Neuronal stem cell (in vitro differentiated cells): ENCODE results near the gene FAF1. TPM values are rescaled to one million over a fixed set of nuclear protein-coding genes. Genes with fewer than 3 reads are reported as not detected.
"Not testable (repeated sequence)": the region's sequence is repeated elsewhere in the genome, so short reads cannot be mapped to it uniquely, and the experiment has no call there.

Experiments used
- DNase-seq: peaks from one replicate; pipeline ENCODE4 v3.0.0-alpha.2; 2013; ENCODE audit warnings: low spot score
- H2AFZ ChIP-seq: one replicate; pipeline ENCODE4 v1.6.1; 2013; ENCODE audit warnings: mild to moderate bottlenecking, low read length, inconsistent platforms
- H2AK5ac ChIP-seq: 2 replicates; pipeline ENCODE4 v1.6.1; 2013; ENCODE audit warnings: low read depth, mild to moderate bottlenecking, inconsistent platforms, low read length, moderate library complexity, mixed read lengths
- H2BK120ac ChIP-seq: 2 replicates; pipeline ENCODE4 v1.6.1; 2013; ENCODE audit warnings: low read depth, mild to moderate bottlenecking, inconsistent platforms, low read length, moderate library complexity, mixed read lengths
- H2BK12ac ChIP-seq: one replicate; pipeline ENCODE4 v1.6.1; 2013; ENCODE audit warnings: low read length, inconsistent platforms
- H2BK15ac ChIP-seq: 2 replicates; pipeline ENCODE4 v1.6.1; 2013; ENCODE audit warnings: mild to moderate bottlenecking, low read length, inconsistent platforms, mixed read lengths
- H2BK5ac ChIP-seq: one replicate; pipeline ENCODE4 v1.6.1; 2013; ENCODE audit warnings: inconsistent platforms, mild to moderate bottlenecking, low read length, moderate library complexity
- H3K14ac ChIP-seq: one replicate; pipeline ENCODE4 v1.6.1; 2013; ENCODE audit warnings: low read length, inconsistent platforms
- H3K18ac ChIP-seq: 2 replicates; pipeline ENCODE4 v1.6.1; 2013; ENCODE audit warnings: low read length, inconsistent platforms
- H3K23ac ChIP-seq: 2 replicates; pipeline ENCODE4 v1.6.1; 2013; ENCODE audit warnings: low read depth, mild to moderate bottlenecking, mixed read lengths, low read length, inconsistent platforms; ENCODE audit not compliant: poor library complexity
- H3K27ac ChIP-seq: replicated peaks from 3 replicates; pipeline ENCODE4 v1.5.1; 2013; ENCODE audit warnings: low read length, inconsistent platforms
- H3K27me3 ChIP-seq, 3 experiments: 2 replicates each; pipeline ENCODE4 v1.6.1; 2013; ENCODE audit warnings: low read length in 3 of 3, mild to moderate bottlenecking in 2 of 3, inconsistent platforms in 1 of 3, low read depth in 1 of 3, mixed read lengths in 1 of 3, moderate library complexity in 1 of 3; ENCODE audit not compliant: control insufficient read depth in 3 of 3, insufficient read depth in 3 of 3
- H3K36me3 ChIP-seq, 2 donors: replicated peaks in 1 of 2; 2 replicates each; pipeline ENCODE4 v1.6.1; 2013; ENCODE audit warnings: low read length in 2 of 2; ENCODE audit not compliant: control insufficient read depth in 2 of 2, insufficient read depth in 2 of 2
- H3K4ac ChIP-seq: 2 replicates; pipeline ENCODE4 v1.6.1; 2013; ENCODE audit warnings: inconsistent platforms, mild to moderate bottlenecking, low read length, moderate library complexity
- H3K4me1 ChIP-seq, 2 donors: 1 replicate in 1 of 2; 2 replicates in 1 of 2; pipeline ENCODE4 v1.6.1; 2013; ENCODE audit warnings: low read length in 2 of 2, low read depth in 1 of 2; ENCODE audit not compliant: control insufficient read depth in 2 of 2, insufficient read depth in 1 of 2
- H3K4me2 ChIP-seq: one replicate; pipeline ENCODE4 v1.6.1; 2013; ENCODE audit warnings: mild to moderate bottlenecking, low read length, inconsistent platforms; ENCODE audit not compliant: insufficient read depth, poor library complexity, severe bottlenecking
- H3K4me3 ChIP-seq, 2 donors: 2 replicates each; pipeline ENCODE4 v1.5.1; 2013; ENCODE audit warnings: low read length in 2 of 2, mild to moderate bottlenecking in 2 of 2, inconsistent platforms in 1 of 2, moderate library complexity in 1 of 2
- H3K79me1 ChIP-seq: one replicate; pipeline ENCODE4 v1.6.1; 2013; ENCODE audit warnings: low read depth, mild to moderate bottlenecking, inconsistent platforms, low read length, moderate library complexity
- H3K9ac ChIP-seq: one replicate; pipeline ENCODE4 v1.6.1; 2013; ENCODE audit warnings: mild to moderate bottlenecking, low read depth, low read length, inconsistent platforms; ENCODE audit not compliant: poor library complexity
- H3K9me3 ChIP-seq, 2 donors: replicated peaks in 1 of 2; 2 replicates each; pipeline versions ENCODE3 to v1.6.1; 2013; ENCODE audit warnings: low read length in 2 of 2, mild to moderate bottlenecking in 2 of 2, inconsistent platforms in 1 of 2, low read depth in 1 of 2, mixed read lengths in 1 of 2, moderate library complexity in 1 of 2; ENCODE audit not compliant: control insufficient read depth in 2 of 2, insufficient read depth in 1 of 2
- H4K8ac ChIP-seq: one replicate; pipeline ENCODE4 v1.6.1; 2013; ENCODE audit warnings: low read depth, mild to moderate bottlenecking, inconsistent platforms, low read length, moderate library complexity
- H4K91ac ChIP-seq: one replicate; pipeline ENCODE4 v1.6.1; 2013; ENCODE audit warnings: low read length, low read depth, mild to moderate bottlenecking, inconsistent platforms; ENCODE audit not compliant: poor library complexity
- WGBS, 2 donors: extraction: QIAGEN DNeasy Blood & Tissue Kit; methylation state at CpG; one replicate each; pipeline ENCODE4 v1.1.7; 2013; ENCODE audit warnings: missing lambda C conversion rate in 2 of 2, mixed read lengths in 1 of 2; ENCODE audit not compliant: insufficient read length in 2 of 2, insufficient replicate concordance in 1 of 2; ENCODE audit errors: extremely low coverage in 2 of 2; 5-methylcytosine and 5-hydroxymethylcytosine counted together
- polyA plus RNA-seq, 2 experiments: library from polyadenylated mRNA; stranded (reverse); fragments of 200-250 nt; gene quantifications; one replicate each; pipeline ENCODE4 v1.2.3, GENCODE V29; 2013

Gene FAF1
- polyA plus RNA-seq (2013, experiment 1 of 2) = 27.8 TPM
- polyA plus RNA-seq (2013, experiment 2 of 2) = 28.1 TPM

DNA sequence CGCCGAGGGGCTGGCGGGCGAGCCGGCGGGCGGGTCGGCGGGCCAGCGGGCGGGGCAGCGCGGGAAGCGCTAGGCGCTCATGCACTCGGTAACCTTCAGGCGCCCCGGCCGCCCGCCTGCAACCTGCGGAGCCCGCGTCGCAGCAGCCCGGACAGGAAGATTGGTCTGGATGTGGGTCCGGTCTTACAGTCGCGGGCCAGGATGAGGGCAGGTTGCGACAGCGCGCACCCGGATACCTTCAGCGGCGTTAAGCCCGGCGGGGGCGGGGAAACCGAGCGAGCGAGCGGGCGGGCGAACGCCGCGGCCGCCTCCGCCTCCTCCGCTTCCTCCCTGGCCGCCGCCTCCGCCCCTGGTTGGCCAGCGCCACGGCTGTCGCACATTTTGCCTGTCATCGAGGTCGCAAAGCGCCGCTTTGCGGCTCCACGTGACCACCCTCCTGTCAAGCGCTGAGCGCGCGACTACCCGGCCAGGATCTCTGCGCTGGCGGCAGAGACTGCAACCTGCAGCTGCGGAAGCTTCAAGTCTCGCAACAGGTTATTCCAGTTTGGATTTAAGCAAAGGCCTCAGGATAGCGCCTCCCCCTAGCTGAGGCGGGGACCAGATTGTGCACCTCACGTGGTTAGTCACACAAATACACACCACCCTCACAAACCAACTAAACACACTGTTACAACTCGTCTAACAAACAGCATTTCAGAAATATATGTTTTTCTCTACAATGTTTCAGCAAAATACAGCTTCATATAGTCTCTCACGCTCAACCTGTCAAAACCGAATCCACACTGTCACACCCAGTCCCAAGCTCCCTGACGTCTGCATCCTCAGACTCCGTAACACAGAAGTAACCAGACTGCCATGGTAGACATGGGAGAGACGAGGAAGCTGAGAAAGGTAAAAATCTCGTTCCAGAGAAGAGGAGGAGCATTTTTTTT is at the start of gene FAF1:
TSS of gene FAF1 (minus strand) at position 355 of the 932 bp plus-strand sequence. CDS start 456 bp downstream, outside the sequence.
- peak within 1 kb of the TSS; percentile 94 for H3K27ac ChIP-seq
- H3K4me1 ChIP-seq = no peaks in the 10 kb centered on the region
- no peaks in the 10 kb centered on the region for H3K79me1 ChIP-seq
- no peak within 1 kb of the TSS for H2AK5ac ChIP-seq
- peak within 1 kb of the TSS; percentile 14 for H3K23ac ChIP-seq
- H3K27me3 ChIP-seq = peaks cover 0 to 8% (median 0%) of the 10 kb centered on the region in 3 experiments
- H2BK12ac ChIP-seq = no peak within 1 kb of the TSS
- H2BK5ac ChIP-seq = no peak within 1 kb of the TSS
- no peak within 1 kb of the TSS for H2BK120ac ChIP-seq
- peak; percentile 96 for DNase-seq
- H3K4me2 ChIP-seq = peak within 1 kb of the TSS; percentile 77
- H3K14ac ChIP-seq = no peak within 1 kb of the TSS
- no peaks in the 10 kb centered on the region for H3K9me3 ChIP-seq
- WGBS, 2 donors = 100% methylated on average over 1 of the region's 80 CpGs; no CpG with 5 or more reads in 1 of the 2 donors
- H3K4me3 ChIP-seq = peak within 1 kb of the TSS; percentile 73 to 99
- H3K18ac ChIP-seq = peak within 1 kb of the TSS; percentile 98
- peak within 1 kb of the TSS; percentile 97 for H2AFZ ChIP-seq
- no peak within 1 kb of the TSS for H3K4ac ChIP-seq
- H2BK15ac ChIP-seq = no peak within 1 kb of the TSS
- no peak within 1 kb of the TSS for H4K91ac ChIP-seq
- peaks cover 0 to 12% of the 10 kb centered on the region in 2 donors for H3K36me3 ChIP-seq
- H4K8ac ChIP-seq = no peak within 1 kb of the TSS
- H3K9ac ChIP-seq = peak within 1 kb of the TSS; percentile 90

DNA sequence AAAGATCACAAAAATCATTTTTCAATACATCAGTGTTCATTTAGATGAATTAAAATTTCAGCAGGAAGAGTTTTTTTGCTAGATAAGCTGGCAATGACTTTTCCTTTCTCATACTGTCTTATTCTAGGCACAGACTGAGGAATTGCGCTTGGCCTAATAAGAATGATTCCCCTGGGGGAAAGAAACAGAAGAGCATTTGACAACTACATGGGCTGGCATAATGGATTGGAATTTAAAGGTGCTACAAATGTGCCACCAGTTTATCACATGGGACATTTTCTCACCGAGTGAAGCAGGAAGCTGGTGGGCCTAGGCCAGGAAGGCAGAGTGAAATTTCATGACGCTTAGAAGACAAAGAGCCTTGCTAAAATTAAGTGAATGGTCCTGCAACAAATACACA is 49.3 kb upstream of the FAF1 start:
- Histone ChIP-seq H2BK12ac (no peak overlapping the region), H2AFZ (no peak overlapping the region), H3K79me1 (no peaks in the 10 kb centered on the region), H2BK5ac (no peak overlapping the region), H3K4ac (no peak overlapping the region), H2AK5ac (no peak overlapping the region), H3K4me1 (no peaks in the 10 kb centered on the region), H3K23ac (no peak overlapping the region), H3K18ac (no peak overlapping the region), H4K8ac (no peak overlapping the region), H3K36me3 (no peaks in the 10 kb centered on the region), H3K4me2 (no peak overlapping the region), H2BK120ac (no peak overlapping the region), H3K27ac (no peak overlapping the region), H3K9me3 (no peaks in the 10 kb centered on the region), H3K9ac (no peak overlapping the region), H3K27me3 (no peaks in the 10 kb centered on the region), H3K4me3 (no peak overlapping the region), H3K14ac (no peak overlapping the region), H2BK15ac (no peak overlapping the region), H4K91ac (no peak overlapping the region)
- DNase-seq = no peak
- no CpG with 5 or more reads among the region's 3 CpGs for WGBS, 2 donors

DNA sequence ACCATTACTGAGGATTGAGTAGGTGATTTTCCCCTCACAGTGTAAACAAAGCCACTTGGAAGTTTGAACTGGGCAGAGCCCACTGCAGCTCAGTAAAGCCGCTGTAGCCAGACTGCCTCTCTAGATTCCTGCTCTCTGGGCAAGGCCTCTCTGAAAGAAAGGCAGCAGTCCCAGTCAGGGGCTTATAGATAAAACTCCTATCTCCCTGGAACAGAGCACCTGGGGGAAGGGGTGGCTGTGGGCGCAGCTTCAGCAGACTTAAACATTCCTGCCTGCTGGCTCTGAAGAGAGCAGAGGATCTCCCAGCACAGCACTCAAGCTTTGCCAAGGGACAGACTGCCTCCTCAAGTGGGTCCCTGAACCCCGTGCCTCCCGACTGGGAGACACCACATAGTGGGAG is 45.5 kb upstream of the FAF1 start:
- not testable (repeated sequence) for H3K79me1 ChIP-seq, H3K4me2 ChIP-seq, H3K4ac ChIP-seq, H2BK15ac ChIP-seq, H4K8ac ChIP-seq, H2AK5ac ChIP-seq, H2BK5ac ChIP-seq, DNase-seq, H3K36me3 ChIP-seq, H3K23ac ChIP-seq, H2BK120ac ChIP-seq, H3K9ac ChIP-seq, H3K14ac ChIP-seq, H3K27me3 ChIP-seq, H3K27ac ChIP-seq, H2BK12ac ChIP-seq, H3K9me3 ChIP-seq, H4K91ac ChIP-seq, H3K4me3 ChIP-seq, H3K4me1 ChIP-seq
- WGBS, 2 donors = no CpG with 5 or more reads among the region's 4 CpGs
- peak overlapping the region; percentile 4 for H3K18ac ChIP-seq
- H2AFZ ChIP-seq = peak overlapping the region; percentile 11

DNA sequence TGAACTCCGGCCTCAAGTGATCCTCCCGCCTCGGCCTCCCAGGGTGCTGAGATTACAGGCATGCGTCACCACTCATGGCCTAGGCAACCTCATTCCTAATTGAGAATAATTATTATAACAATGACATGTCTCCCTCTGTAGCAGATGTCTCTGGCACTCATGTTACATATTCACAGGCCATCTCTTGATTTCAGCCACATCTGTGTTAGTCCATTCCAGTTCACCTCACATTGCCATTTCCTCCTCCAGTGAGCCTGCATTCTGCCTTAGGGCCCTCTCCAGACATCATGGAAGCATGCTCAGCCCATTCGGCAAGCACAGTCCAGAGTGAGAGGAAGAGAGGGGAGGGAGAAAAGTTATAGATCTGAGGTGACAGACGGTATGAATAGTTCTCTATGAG is 42.4 kb upstream of the FAF1 start:
- Histone ChIP-seq H2BK15ac (no peak overlapping the region), H3K4me3 (no peak overlapping the region), H2AK5ac (no peak overlapping the region), H3K23ac (no peak overlapping the region), H3K4ac (no peak overlapping the region), H3K4me1 (peaks cover 0 to 1% of the 10 kb centered on the region in 2 donors), H3K18ac (no peak overlapping the region), H2AFZ (no peak overlapping the region), H2BK5ac (no peak overlapping the region), H3K27ac (no peak overlapping the region), H3K14ac (no peak overlapping the region), H3K79me1 (no peaks in the 10 kb centered on the region), H4K8ac (no peak overlapping the region), H3K4me2 (no peak overlapping the region), H2BK12ac (no peak overlapping the region), H4K91ac (no peak overlapping the region), H3K9me3 (no peaks in the 10 kb centered on the region), H3K9ac (no peak overlapping the region), H3K36me3 (no peaks in the 10 kb centered on the region), H3K27me3 (no peaks in the 10 kb centered on the region), H2BK120ac (no peak overlapping the region)
- DNase-seq = no peak
- WGBS, 2 donors = no CpG with 5 or more reads among the region's 6 CpGs
